Peyer's patch (tissue), 4 donors: ENCODE measurements around the gene MSLN.

ENCODE experiments used
- POLR2A ChIP-seq, 2 donors: fragments of 450-650 bp; IDR thresholded peaks; one replicate each; pipeline ENCODE4 v1.5.1; 2017; ENCODE audit warnings: antibody characterized with exemption in 2 of 2, mild to moderate bottlenecking in 2 of 2, moderate library complexity in 2 of 2
- TF ChIP-seq, protein P1 (sequence below), 6 experiments: fragments of 450-650 bp in 4 of 6; fragments of 200-600 bp in 2 of 6; sonication (generic) in 1 of 6; IDR thresholded peaks; one replicate each; pipeline ENCODE4 v1.5.1; 2017 to 2019; ENCODE audit warnings: antibody characterized with exemption in 6 of 6, mild to moderate bottlenecking in 3 of 6, moderate library complexity in 1 of 6

- TF ChIP-seq POLR2A (IDR thresholded peaks at IDR 0.05) = no peak
- TF ChIP-seq, protein P1, sequence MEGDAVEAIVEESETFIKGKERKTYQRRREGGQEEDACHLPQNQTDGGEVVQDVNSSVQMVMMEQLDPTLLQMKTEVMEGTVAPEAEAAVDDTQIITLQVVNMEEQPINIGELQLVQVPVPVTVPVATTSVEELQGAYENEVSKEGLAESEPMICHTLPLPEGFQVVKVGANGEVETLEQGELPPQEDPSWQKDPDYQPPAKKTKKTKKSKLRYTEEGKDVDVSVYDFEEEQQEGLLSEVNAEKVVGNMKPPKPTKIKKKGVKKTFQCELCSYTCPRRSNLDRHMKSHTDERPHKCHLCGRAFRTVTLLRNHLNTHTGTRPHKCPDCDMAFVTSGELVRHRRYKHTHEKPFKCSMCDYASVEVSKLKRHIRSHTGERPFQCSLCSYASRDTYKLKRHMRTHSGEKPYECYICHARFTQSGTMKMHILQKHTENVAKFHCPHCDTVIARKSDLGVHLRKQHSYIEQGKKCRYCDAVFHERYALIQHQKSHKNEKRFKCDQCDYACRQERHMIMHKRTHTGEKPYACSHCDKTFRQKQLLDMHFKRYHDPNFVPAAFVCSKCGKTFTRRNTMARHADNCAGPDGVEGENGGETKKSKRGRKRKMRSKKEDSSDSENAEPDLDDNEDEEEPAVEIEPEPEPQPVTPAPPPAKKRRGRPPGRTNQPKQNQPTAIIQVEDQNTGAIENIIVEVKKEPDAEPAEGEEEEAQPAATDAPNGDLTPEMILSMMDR (IDR thresholded peaks at IDR 0.05) = no peak
Observed at GRCh38 chr16:782766-783403, 22.4 kb downstream of the MSLN start.
